GM19395 (cell line): ENCODE data around the gene HOXB2.

Experiments used
- ATAC-seq: cut with Tn5 transposase; IDR thresholded peaks from one replicate; pipeline ENCODE4 v1.9.1; 2021; ENCODE audit warnings: mild to moderate bottlenecking, moderate library complexity; ENCODE audit not compliant: unreplicated experiment

HOXB2 gene

GRCh38 chr17:48553826-48554225 lies 8.9 kb upstream of the HOXB2 start:
- ATAC-seq, result no peak

GRCh38 chr17:48553190-48553547 lies 8.3 kb upstream of the HOXB2 start:
- no peak for ATAC-seq

DNA sequence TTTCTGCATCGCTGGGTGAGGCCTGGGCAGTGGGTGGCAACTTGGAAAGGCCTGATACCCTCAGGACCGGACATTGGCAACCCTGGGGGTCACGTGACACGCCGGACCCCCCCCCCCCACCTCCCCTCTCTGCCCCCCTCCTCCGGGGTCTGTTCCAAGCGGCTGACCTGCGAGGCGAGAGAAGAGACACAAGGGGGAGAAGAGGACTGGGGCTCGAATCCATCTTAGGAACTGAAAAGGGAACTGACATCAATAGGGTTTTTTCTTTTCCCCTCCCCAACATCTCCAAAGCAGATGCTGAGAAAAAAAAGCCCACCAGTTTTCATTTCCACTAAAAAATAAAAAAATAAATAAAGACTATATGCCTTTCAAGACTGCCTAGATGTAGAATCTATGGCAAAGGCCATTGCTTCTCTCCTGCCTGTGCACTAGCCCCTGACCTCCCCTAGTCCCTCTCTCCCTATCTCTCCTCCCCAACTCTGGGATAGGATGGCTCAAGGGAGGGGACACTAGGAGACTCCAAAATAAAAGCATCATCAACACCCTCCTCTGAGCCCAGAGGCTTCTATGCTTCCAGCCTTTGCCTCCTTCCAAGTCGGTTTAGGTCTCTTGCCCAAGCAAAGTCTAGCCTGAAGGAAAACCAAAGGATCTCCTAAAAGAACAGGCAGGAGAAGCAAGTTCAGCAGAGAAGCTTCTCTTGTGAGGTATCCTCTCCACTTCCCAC lies 7.7 kb upstream of the HOXB2 start:
- no peak for ATAC-seq

GRCh38 chr17:48551596-48552465 lies 6.9 kb upstream of the HOXB2 start:
- ATAC-seq, result no peak

- no peak for ATAC-seq
These were observed 6.3 kb upstream of the HOXB2 start for GRCh38 chr17:48551214-48551555.

DNA sequence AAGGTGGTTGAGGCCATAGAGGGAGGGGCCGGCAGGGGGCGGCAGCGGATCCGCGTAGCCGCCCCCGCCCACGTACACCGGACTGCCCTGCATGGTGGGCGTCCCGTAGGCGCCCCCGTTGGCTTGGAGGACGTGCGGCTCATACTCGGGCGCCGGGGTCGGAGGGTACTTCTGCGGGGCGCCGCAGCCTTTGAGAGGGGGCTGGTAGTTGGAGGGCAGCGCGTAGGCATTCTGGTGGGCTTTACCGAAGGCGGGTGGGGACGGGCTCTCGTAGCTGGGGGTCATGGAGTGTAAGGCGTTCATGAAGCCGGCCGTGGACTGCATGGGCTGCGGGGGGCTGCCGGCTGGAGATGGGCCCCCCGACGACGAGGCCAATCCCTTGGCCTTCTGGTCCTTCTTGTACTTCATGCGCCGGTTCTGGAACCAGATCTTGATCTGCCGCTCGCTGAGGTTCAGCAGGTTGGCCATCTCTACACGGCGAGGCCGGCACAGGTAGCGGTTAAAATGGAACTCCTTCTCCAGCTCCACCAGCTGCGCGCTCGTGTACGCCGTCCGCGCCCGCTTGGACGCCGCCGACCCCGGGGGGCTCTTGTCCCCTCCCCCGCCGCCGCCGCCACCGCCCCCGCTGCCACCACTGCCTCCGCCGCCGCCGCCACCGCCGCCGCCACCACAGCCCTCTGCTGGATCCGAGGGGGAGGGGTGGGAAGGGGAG lies 5.7 kb upstream of the HOXB2 start:
- ATAC-seq, result no peak

DNA sequence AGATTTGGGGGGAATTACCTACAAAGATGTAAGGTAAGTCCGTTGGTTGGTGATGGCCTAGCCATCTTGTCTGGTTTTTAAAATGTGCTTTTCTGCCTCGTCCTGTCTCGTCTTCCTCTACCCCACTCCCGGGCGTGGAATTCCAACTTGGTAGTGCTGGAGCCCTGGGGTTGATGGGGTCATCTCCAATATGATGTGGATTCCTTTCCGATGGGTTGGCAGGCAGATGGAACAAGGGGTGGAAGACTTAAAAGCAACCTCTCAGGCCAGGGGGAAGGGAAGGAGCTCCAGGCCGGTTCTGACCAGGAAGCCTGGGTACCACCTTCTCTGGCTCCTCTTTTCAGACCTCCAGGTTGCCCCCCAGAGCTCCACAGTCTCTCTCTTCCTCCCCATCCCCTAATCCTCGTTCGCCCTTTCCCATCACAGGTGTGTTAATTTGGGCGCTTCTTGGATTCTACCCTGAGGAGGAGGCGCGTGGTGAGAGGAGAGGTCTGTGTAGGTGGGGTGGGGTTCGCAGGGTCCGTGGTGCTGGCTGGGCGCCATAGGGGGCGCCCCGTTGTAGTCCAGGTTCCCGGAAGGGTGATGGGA lies 5.1 kb upstream of the HOXB2 start:
- ATAC-seq, result no peak

GRCh38 chr17:48549281-48549630 lies 4.3 kb upstream of the HOXB2 start:
- ATAC-seq, result no peak

DNA sequence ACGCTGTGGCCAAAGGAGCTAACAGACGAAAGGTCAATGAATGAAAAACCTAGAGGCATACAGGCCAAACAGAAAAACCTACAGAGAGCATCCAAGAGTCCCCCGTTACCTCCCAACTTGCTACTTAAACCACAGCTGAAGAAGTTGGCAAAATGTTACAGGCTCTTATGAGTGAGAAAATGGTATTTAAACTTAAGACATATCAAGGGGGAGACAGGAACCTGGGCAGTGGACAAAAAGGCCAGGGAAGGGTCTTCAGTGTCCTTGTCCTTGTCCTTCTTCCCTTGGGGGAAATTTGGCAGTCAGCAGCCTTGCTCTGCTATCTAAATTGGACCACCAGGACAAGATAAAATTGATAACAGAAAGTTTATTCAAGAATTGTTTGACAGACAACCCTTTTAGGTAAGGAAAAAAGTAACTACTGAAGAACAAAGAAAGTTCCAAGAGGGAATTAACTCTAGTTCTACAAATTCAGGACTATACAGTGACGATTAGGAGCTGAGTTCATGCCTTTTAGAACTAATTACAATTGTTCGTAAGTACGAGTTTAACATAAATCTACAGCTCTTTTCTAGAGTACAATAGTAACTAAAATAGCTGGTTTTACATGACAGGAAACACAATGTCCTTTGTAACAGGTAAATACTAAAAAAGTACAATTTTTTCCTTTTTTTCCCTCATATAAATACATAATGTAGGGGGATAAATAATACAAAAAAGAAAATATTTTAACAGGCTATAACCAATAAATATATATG lies 3.8 kb upstream of the HOXB2 start:
- ATAC-seq, result no peak

GRCh38 chr17:48547808-48548522 lies 3.1 kb upstream of the HOXB2 start:
- ATAC-seq, result no peak

DNA sequence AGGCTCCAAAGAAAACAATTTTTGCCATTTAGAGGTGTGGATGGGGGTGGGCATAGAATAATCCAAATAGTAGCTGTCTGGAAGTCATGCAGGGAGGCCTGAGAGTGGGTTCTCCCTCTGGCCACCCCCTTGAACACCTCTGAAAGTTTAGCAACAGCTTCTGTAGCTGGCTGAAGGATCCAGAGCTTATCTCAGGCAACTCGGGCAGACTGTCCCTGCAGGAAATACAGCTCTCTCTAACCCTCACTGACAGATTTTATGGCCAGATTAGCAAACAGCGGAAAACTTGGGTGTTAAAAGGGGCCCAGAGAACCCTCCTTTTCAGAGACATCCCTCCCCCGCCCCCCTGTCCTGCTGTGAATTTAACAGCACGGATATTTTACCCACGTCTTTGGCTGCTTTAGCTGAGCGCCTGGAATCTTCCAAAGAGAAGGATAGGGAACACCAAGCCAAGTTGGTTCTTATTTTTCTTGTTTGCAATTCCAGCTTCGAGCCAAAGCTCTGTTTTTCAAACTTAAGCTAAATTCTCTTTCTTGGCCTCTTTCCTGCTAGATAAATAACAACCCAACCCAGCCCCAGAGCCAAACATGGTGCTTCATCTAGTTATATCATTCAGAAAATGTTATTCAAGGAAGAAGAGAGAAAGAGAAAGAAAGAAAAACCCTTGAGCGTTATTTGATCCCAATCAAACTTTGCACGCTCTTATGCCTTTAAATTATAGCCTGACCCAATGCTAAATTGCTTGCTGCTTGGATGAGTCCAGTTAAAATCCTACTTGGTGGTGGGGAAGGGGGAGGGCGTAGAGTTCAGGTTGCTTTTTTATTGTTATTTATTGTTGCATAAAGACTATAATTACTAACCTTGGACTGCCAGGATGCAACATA lies 2.3 kb upstream of the HOXB2 start:
- no peak for ATAC-seq

DNA sequence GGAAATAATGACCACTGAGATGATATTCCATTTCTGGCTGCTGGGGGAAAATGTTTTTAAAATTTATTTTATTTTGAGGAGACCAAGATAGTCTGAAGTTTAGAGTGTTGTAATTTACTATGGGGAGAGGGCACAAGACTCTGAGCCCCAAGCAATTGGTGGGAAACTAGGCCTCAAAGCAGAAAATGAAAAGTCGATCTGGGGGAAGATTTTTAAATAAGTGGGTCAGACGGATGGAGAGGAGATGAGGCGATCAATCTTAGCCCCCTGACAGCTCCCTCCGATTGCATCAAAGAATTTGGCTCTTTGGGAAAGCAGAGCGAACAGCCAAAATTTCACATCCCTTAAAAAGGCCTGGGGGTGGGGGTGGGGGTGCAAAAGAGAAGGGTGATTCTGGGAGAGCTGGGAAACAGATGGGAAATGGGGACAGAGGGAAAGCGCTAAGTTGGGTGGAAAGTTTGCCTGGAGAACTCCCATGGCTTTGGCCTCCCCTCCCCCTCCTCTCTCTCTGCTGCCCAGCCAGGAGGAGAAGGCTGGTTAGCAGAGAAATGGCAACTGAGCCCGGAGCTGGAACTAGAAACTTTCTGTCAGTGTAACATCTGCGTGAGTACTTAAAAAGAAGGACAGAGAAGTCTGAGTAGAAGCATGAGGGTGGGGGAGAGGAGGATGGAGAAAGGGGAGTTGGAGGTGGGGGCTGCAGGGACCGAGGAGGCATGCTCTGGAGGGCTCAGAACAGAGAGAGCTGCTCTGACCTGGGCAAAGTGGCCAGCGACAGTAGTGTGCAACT lies 1.4 kb upstream of the HOXB2 start:
- ATAC-seq, result no peak

DNA sequence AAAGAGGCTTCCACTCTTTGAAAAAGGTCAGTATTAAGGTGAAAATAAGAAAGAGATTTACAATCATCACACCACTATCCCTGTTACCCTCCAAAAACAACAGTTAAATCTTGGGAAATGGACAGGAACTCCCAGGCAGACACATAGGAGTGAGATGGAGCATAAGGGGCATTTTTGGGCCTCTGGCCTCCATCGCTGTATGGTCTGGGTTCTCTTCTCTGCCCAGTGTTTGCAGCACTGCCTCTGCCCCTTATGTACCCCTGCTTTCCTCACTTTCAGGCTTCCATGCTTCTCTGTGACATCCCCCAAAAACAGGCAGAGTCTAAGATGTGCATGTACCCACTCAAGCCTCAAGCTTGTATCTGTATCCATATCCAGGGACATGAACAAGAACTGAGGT lies 630 bp upstream of the HOXB2 start:
- no peak for ATAC-seq

DNA sequence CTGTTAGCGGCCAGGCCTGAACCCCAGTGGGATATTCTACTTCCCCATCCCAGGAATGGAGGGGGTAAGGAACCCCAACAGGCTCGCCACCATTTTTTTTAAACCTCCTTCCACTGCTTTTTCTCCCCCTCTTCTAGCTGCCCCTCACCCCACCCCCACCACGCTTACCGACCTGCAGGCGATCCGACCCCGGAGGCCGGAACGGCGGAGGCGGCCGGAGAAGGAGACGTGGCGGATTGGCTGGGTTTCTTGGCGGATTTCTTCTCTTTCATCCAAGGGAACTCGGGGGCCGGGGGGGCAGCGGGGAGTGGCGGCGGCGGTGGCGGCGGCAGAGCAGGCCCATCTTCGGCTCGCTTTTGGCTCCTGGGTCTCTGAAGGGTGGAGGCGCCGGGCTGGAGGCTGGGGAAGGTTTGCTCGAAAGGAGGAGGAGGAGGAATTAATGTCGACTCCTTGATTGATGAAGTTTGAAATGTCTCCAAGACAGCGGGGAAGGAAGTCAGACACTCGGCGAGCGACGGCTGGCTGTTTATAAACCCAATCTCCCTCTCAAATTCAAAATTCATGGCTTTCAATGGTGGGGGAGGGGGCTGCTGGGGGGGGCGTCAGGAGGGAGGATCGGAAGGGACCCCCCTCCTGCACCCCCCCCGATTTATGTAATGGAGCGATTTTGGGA lies 424 bp downstream of the HOXB2 start:
- ATAC-seq, result no peak

DNA sequence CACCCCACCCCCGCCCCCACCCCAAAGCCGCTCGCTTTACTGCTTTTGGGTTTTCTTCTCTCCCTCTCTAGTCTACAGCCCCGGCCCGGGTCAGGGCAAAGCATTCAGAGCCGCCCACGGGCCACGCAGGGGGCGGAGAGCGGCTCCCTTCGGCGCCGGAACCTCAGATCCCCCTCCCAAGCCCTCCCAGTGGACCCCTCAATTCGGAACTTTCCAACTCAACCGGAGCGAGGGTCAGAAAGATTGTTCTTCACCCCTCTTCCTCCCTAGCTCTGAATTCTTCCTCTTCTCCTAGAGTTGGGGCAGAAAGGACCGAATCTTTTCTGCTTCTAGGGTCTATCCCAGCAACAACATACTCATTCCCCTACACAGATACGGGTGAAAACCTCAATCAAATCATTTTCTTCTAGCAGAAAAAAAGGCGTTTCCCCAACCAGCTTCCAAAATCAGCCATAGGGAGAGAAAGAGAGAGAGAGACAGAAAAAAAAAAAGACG lies 1.0 kb downstream of the HOXB2 start:
- ATAC-seq, result no peak

DNA sequence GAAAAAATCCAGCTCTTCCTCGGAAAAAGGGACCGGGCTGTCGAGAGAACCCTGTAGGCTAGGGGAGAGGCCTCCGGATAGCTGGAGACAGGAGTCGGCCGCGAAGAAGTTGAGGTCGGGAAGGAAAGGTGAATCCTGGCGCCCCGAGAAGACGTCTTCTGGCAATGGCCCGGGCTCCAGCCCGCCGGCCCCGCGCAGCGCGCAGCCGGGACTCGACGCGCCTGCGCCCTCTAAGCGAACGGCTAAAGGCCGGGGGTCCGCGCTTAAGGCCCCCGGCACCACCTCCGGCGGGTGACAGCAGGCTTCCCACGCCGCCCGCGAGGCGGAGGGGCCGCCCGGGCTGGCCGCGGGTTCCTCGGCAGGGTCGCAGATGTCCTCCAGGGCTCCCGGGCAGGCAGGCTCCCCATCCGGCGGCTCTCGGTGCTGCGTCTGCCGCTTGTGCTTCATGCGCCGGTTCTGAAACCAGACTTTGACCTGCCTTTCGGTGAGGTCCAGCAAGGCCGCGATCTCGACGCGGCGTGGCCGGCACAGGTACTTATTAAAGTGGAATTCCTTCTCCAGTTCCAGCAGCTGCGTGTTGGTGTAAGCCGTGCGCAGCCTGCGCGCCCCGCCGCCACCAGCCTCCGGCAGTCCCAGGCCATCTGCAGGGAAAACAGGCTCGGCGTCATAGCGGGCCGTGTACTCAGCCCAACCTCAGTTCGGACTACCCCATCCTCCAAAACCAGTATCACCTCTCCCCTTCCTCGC lies 1.6 kb downstream of the HOXB2 start:
- ATAC-seq, result peak; percentile 54

DNA sequence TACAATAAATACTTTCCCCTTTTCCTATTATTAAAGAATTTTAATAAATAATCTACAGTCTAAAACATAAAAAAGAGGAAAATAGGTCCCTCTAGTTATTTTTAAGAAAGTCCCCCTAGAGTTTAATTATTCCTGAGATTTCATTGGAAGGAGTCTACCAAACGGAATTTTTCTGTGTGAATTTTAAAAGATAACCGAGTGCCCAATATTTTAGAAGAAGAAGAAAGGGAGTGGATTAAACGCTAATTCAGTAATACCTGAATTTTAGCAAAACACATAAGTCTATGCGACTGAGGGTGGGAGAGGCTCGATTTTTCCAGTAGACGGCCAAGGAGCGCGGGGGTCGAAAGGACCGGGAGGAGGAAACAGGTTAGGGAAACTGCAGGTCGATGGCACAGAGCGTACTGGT lies 2.2 kb downstream of the HOXB2 start:
- ATAC-seq, result no peak
